Measurements from ENCODE around the gene FREM3.

DNA sequence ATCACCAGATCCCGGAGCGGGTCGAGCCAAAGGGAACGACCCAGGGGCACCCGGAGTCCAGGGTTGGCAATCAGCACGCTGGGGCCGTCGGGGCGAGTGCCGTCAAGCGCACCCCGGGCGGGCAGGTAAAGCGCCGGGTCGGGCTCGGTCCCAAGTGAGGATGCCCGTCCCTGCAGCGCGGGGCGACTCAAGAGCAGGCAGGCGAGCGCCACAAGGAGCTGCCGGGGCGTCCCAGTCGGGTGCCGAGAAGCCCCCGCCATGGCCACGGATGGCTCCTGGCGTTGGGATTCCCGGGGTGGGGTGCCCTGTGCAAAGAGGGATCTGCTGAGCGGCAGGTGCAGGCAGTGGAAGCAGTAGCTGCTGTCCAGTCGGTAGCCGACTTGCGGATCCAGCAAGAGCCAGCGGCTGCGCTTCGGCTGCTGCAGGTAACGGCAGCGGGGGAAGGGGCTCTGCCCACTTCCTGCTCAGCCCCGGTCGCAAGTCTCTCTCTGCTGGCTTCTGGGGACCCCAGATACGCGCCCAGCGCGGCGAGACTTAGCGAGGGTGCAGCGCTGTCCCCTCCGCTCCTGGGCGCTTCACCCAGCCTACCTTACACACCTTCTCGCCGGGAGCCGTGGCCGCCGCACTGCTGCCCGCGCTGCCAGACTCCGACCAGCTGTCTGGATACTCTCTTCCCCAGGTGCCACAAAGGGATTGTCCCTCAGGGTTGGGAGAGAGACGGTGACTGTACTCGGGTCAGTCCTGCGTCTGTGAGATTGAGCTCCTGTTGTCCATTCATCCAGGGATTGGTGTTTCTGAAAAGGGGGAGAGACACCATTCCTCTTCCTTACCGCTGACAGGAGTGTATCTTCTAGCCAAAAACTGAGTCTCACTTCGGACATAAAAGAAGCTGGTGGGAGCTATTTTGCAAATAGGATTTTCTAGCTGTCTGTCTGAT is at the start of gene FREM3:
- TF ChIP-seq, protein P1, sequence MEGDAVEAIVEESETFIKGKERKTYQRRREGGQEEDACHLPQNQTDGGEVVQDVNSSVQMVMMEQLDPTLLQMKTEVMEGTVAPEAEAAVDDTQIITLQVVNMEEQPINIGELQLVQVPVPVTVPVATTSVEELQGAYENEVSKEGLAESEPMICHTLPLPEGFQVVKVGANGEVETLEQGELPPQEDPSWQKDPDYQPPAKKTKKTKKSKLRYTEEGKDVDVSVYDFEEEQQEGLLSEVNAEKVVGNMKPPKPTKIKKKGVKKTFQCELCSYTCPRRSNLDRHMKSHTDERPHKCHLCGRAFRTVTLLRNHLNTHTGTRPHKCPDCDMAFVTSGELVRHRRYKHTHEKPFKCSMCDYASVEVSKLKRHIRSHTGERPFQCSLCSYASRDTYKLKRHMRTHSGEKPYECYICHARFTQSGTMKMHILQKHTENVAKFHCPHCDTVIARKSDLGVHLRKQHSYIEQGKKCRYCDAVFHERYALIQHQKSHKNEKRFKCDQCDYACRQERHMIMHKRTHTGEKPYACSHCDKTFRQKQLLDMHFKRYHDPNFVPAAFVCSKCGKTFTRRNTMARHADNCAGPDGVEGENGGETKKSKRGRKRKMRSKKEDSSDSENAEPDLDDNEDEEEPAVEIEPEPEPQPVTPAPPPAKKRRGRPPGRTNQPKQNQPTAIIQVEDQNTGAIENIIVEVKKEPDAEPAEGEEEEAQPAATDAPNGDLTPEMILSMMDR (IDR thresholded peaks at IDR 0.05), result no peak
- no peak for TF ChIP-seq POLR2A (IDR thresholded peaks at IDR 0.05)
- no peak for TF ChIP-seq POLR2AphosphoS5 (IDR thresholded peaks at IDR 0.05)
